Natural killer cell (primary cell): ENCODE results near the gene ABHD2. TPM values are rescaled to one million over a fixed set of nuclear protein-coding genes. Genes with fewer than 3 reads are reported as not detected.
A peak's percentile ranks its signal among the peaks of the same experiment; 100 is the strongest.

Experiments
- ATAC-seq, 3 donors: fragments of 150-1000 bp in 2 of 3; fragments of 200-7000 bp in 1 of 3; cut with Tn5 transposase; 1 replicate in 1 of 3; 2 replicates in 2 of 3; pipeline ENCODE4 v1.10.0; 2021; ENCODE audit warnings: mild to moderate bottlenecking in 2 of 3, moderate library complexity in 2 of 3
- DNase-seq, 2 donors: peaks; one replicate each; pipeline versions ENCODE4 v3.0.0 to v3.0.0-alpha.2; 2013 to 2021; ENCODE audit warnings: mixed read lengths in 1 of 2
- H3K27ac ChIP-seq: one replicate; pipeline ENCODE4 v1.5.1; 2013; ENCODE audit warnings: mild to moderate bottlenecking, low read length
- H3K27me3 ChIP-seq: one replicate; pipeline ENCODE4 v1.6.1; 2013; ENCODE audit warnings: low read length; ENCODE audit not compliant: control insufficient read depth, insufficient read depth
- H3K36me3 ChIP-seq: one replicate; pipeline ENCODE4 v1.6.1; 2013; ENCODE audit warnings: low read length; ENCODE audit not compliant: control insufficient read depth, insufficient read depth
- H3K4me1 ChIP-seq: one replicate; pipeline ENCODE4 v1.6.1; 2013; ENCODE audit warnings: low read length; ENCODE audit not compliant: control insufficient read depth, insufficient read depth
- H3K4me3 ChIP-seq: one replicate; pipeline ENCODE4 v1.5.1; 2013; ENCODE audit warnings: low read length
- H3K9me3 ChIP-seq: one replicate; pipeline ENCODE4 v1.6.1; 2013; ENCODE audit warnings: low read length; ENCODE audit not compliant: control insufficient read depth, insufficient read depth
- H3K27ac Mint-ChIP-seq, 2 donors: one replicate each; pipeline ENCODE4 v1.8.0; 2022; ENCODE audit warnings: mild to moderate bottlenecking in 2 of 2, mixed read lengths in 2 of 2, moderate library complexity in 1 of 2
- H3K27me3 Mint-ChIP-seq, 2 donors: one replicate each; pipeline ENCODE4 v1.8.0; 2022; ENCODE audit warnings: low read depth in 2 of 2, mixed read lengths in 2 of 2
- H3K36me3 Mint-ChIP-seq: one replicate; pipeline ENCODE4 v1.8.0; 2022; ENCODE audit warnings: mixed read lengths
- H3K4me1 Mint-ChIP-seq, 2 donors: one replicate each; pipeline ENCODE4 v1.8.0; 2022; ENCODE audit warnings: mixed read lengths in 2 of 2
- H3K4me3 Mint-ChIP-seq: one replicate; pipeline ENCODE4 v1.8.0; 2022; ENCODE audit warnings: mild to moderate bottlenecking, moderate library complexity, mixed read lengths
- H3K9me3 Mint-ChIP-seq, 2 donors: one replicate each; pipeline ENCODE4 v1.8.0; 2022; ENCODE audit warnings: mixed read lengths in 2 of 2
- CTCF ChIP-seq: fragments of 200-600 bp; IDR thresholded peaks from one replicate; pipeline ENCODE4 v1.8.0; 2022; ENCODE audit warnings: antibody characterized with exemption
- WGBS: methylation state at CpG from one replicate; pipeline ENCODE4 v1.1.7; 2013; ENCODE audit warnings: missing lambda C conversion rate; ENCODE audit not compliant: insufficient coverage; 5-methylcytosine and 5-hydroxymethylcytosine counted together
- intact Hi-C: fragments of 100-400 bp; cut with micrococcal nuclease; formaldehyde crosslinking; loops from one replicate; pipeline ENCODE4 v1.14.2; 2022
- total RNA-seq, 4 donors: library from RNA; stranded (reverse); fragments of 120-200 nt in 1 of 4; gene quantifications; one replicate each; pipeline versions ENCODE4 v1.2.3 to v1.2.4, GENCODE V29; 2013 to 2022

Gene ABHD2
- total RNA-seq, 3 donors from 2014 or later (not counting 1 experiment from before 2014, with no cell fraction given): 187 to 236 (median 191) TPM

GRCh38 chr15:89171136-89172072 lies 83.1 kb downstream of the ABHD2 start:
- H3K27me3 ChIP-seq: no peaks in the 10 kb centered on the region
- peaks cover 23 to 32% of the 10 kb centered on the region in 2 donors for H3K4me1 Mint-ChIP-seq
- H3K4me3 Mint-ChIP-seq: no peak overlapping the region
- no peaks in the 10 kb centered on the region for H3K9me3 ChIP-seq
- intact Hi-C loops: loop anchor here (10.0 kb wide), 1 partner anchor 67 kb away; no protein-coding TSS in a partner anchor
- no peaks in the 10 kb centered on the region for H3K9me3 Mint-ChIP-seq
- DNase-seq (peak; percentile 26 to 58), ATAC-seq (peak; percentile 60 to 74 (median 73))
- no peaks in the 10 kb centered on the region for H3K27me3 Mint-ChIP-seq
- 71% methylated on average over 11 of the region's 12 CpGs for WGBS
- H3K36me3 Mint-ChIP-seq: peaks cover 11% of the 10 kb centered on the region
- H3K36me3 ChIP-seq: peaks cover 24% of the 10 kb centered on the region
- peak overlapping the region; percentile 66 to 70 for H3K27ac Mint-ChIP-seq
- peaks cover 20% of the 10 kb centered on the region for H3K4me1 ChIP-seq
- H3K4me3 ChIP-seq: no peak overlapping the region
- H3K27ac ChIP-seq: peak overlapping the region; percentile 19
- peak; percentile 73 for TF ChIP-seq CTCF

- H3K27ac Mint-ChIP-seq: peak overlapping the region in 1 of 2 donors; percentile 70
- H3K36me3 Mint-ChIP-seq: peaks cover 16% of the 10 kb centered on the region
- ATAC-seq: no peak
- H3K27me3 Mint-ChIP-seq: no peaks in the 10 kb centered on the region
- Histone ChIP-seq H3K4me3 (no peak overlapping the region), H3K4me1 (peaks cover 20% of the 10 kb centered on the region), H3K27ac (no peak overlapping the region), H3K9me3 (no peaks in the 10 kb centered on the region), H3K27me3 (no peaks in the 10 kb centered on the region), H3K36me3 (peaks cover 37% of the 10 kb centered on the region)
- H3K4me3 Mint-ChIP-seq: no peak overlapping the region
- no peak for TF ChIP-seq CTCF
- H3K4me1 Mint-ChIP-seq: peaks cover 19 to 32% of the 10 kb centered on the region in 2 donors
- 100% methylated on average over 2 of the region's 2 CpGs for WGBS
- intact Hi-C loops: loop anchor here (10.0 kb wide), 1 partner anchor 68 kb away; no protein-coding TSS in a partner anchor
- H3K9me3 Mint-ChIP-seq: no peaks in the 10 kb centered on the region
- no peak for DNase-seq
Observed at GRCh38 chr15:89172921-89173320, 84.7 kb downstream of the ABHD2 start.

- peak overlapping the region; percentile 37 to 78 for H3K27ac Mint-ChIP-seq
- intact Hi-C loops: loop anchor here (10.0 kb wide), 1 partner anchor 70 kb away; no protein-coding TSS in a partner anchor
- DNase-seq: no peak
- no peaks in the 10 kb centered on the region for H3K27me3 Mint-ChIP-seq
- peaks cover 16% of the 10 kb centered on the region for H3K36me3 Mint-ChIP-seq
- H3K4me3 Mint-ChIP-seq: no peak overlapping the region
- H3K4me1 ChIP-seq: peaks cover 30% of the 10 kb centered on the region
- H3K27me3 ChIP-seq: no peaks in the 10 kb centered on the region
- H3K4me3 ChIP-seq: no peak overlapping the region
- peaks cover 17 to 39% of the 10 kb centered on the region in 2 donors for H3K4me1 Mint-ChIP-seq
- no peaks in the 10 kb centered on the region for H3K9me3 Mint-ChIP-seq
- no peak for ATAC-seq
- 99% methylated on average over 4 of the region's 5 CpGs for WGBS
- no peak overlapping the region for H3K27ac ChIP-seq
- peaks cover 44% of the 10 kb centered on the region for H3K36me3 ChIP-seq
- H3K9me3 ChIP-seq: no peaks in the 10 kb centered on the region
- no peak for TF ChIP-seq CTCF
Observed at GRCh38 chr15:89174476-89174875, 86.2 kb downstream of the ABHD2 start.
